ENCODE results near the gene DHRSX.
"Not testable (repeated sequence)": the region's sequence is repeated elsewhere in the genome, so short reads cannot be mapped to it uniquely, and the experiment has no call there.

DHRSX gene

DNA sequence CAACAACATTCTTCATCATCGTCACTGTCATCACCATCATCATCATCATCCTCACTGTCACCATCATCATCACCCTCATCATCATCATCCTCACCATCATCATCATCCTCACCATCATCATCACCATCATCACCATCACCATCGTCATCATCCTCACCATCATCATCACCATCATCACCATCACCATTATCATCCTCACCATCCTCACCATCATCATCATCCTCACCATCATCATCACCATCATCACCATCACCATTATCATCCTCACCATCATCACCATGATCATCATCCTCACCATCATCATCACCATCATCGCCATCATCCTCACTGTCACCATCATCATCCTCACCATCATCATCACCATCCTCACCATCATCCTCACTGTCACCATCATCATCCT lies 18.9 kb upstream of the DHRSX start:
- DNase-seq (ENCODE audit: low spot score), result not testable (repeated sequence)

DNA sequence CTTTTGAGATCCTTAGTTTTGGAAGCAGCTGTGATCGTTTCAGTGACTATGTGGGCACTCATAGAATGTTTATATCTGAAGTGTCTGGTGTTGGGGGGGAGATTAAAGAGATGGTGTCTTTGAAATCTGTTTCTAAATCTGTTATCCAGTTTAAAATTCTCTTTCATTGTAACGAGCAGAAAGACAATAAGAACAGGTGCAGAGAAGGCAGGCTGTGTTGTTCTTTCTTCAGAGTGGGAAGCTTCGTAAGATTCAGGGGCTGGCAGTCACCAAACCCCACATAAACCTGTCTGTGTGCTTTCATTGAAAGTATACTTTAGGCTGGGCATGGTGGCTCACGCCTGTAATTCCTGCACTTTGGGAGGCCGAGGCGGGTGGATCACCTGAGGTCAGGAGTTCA lies 16.3 kb upstream of the DHRSX start:
- no peak for DNase-seq (ENCODE audit: low spot score)

DNA sequence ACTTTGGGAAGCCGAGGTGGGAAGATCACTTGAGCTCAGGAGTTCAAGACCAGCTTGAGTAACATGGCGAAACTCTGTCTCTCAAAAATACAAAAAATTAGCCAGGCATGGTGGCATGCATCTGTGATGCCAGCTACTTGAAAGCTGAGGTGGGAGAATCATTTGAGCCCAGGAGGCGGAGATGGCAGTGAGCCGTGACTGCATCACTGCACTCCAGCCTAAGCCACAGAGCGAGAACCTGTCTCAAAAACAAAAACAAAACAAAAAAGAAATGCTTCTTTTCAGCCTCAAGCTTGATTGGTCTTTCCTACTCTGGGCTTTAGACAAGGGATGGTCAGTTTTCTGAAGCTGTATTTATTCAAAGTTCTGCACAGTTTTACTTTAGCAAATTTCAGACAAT lies 15.8 kb upstream of the DHRSX start:
- DNase-seq (ENCODE audit: low spot score), result no peak

DNA sequence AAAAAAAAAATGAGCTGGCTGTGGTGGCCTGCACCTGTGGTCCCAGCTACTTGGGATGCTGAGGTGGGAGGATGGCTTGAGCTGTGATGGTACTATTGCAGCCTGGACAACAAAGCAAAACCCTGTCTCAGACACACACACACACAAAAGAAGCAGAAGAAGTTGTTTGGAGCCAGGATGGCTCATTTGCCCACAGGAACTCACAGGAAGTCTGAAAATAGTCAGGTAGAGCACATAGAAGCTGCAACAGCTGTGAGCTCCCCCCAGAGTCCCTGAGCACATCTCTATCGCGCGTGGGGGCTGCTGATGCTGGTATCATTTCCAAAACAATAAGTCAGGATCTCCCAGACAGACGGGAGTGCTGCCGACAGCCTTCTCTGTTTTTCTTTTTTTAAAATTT lies 13.4 kb upstream of the DHRSX start:
- DNase-seq (ENCODE audit: low spot score), result no peak

DNA sequence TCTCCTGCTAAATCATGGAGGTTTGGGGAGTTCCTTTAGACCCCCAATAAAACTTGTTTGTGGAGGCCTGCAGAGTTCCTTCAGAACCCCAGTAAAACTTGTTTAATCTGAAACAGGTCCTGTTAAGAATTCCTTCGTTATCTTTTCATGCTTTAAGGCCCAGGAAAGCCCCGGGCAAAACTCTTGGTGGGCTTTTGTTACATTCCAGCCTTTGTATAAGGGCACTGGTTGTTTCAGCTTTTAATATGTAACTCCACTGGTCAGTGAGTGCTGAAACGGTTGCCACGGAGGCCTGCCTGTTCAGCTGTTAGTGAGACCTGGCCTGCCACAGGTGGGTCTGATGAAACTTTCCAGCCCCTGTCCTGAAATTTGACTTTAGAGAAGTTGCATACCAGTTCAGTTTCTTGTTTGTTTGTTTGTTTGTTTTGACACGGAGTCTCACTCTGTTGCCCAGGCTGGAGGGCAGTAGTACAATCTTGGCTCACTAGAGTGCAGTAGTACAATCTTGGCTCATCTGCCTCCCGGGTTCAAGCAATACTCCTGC lies 12.4 kb upstream of the DHRSX start:
- no peak for DNase-seq (ENCODE audit: low spot score)

DNA sequence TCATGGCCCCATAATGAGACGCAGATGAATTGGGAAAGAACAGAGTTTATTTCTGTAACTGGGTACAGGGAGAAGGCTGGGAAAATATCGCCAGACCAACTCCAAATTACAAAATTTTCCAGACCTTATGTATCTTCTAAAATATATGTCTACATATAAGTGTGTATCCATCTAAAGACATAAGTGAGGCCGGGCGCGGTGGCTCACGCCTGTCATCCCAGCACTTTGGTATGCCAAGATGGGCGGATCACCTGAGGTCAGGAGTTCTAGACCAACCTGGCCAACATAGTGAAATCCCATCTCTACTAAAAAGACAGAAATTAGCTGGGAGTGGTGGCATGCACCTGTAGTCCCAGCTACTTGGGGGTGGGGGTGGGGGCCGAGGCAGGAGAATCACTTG lies 11.7 kb upstream of the DHRSX start:
- DNase-seq (ENCODE audit: low spot score), result no peak

DNA sequence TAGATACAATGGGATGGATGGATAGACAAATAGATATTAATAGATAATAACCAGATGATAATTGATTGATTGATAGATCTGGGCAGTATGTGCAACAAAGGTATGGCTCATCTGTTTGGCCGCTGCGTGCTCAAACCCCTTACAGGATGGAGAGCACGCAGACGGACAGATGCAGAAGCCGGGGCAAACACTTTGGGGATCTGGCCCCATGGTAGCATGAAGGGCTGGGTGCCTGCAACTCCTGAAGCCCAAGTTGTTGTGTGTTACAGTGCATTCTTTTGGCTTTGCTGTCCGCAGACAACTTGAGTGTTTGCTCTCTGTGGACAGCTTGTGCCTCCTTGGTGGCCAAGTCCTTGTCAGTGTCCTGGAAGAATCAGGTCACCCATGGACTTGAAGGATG lies 10.6 kb upstream of the DHRSX start:
- DNase-seq (ENCODE audit: low spot score), result no peak

DNA sequence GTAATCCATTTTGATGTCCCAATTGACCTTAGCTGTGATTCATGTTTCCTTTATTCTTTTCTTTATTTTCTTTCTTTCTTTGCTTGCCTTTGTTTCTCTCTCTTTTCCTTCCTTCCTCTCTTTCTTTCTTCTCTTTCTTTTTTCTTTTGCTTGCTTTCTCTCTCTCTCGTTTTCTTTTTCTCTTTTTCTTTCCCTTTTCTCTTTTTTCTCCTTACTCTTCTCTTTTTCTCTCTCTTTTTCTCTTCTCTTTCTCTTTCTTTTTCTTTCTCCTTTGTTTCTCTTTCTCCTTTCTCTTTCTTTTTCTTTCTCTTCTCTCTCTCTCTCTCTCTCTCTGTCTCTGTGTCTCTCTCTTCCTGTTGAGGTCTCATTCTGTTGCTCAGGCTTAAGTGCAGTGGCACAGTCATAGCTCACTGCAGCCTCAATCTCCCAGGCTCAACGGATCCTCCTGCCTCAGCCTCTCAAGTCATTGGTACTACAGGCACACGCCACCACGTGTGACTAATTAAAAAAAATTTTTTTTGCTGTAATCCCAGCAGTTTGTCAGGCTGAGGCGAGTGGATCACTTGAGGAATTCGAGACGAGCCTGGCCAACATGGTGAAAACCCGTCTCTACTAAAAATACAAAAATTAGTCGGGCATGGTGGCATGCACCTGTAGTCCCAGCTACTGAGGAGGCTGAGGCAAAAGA lies 8.0 kb upstream of the DHRSX start:
- DNase-seq (ENCODE audit: low spot score), result no peak

DNA sequence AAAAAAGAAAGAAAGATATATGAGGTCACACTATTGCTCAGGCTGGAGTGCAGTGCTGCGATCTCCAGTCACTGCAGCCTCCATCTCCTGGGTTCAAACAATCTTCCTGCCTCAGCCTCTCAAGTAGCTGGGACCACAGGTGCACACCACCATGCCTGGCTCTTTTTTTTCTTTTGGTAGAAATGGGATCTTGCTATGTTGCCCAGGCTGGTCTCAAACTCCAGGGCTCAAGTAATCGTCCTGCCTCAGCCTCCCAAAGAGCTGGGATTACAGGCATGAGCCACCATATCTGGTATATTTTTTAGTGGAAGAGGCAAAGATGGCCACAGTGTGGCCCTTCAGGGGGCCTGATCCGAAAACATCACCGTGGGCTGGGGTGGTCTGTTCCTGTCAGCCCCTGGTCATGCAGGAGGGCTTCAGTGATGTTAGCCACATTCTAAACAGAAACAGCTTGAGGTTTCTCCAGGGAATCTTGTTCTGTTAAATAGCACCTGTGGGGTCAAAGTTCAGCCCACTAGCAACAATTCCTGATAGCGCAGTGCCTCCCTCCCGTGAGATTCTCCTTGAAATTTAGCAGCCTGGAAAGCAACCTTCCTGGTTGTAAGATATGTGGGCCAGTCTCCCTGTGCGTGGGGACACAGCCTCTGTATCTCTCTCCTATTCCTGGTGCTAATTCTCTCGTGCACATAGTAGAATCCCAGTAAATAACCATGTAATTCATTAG lies 7.3 kb upstream of the DHRSX start:
- DNase-seq (ENCODE audit: low spot score), result no peak

DNA sequence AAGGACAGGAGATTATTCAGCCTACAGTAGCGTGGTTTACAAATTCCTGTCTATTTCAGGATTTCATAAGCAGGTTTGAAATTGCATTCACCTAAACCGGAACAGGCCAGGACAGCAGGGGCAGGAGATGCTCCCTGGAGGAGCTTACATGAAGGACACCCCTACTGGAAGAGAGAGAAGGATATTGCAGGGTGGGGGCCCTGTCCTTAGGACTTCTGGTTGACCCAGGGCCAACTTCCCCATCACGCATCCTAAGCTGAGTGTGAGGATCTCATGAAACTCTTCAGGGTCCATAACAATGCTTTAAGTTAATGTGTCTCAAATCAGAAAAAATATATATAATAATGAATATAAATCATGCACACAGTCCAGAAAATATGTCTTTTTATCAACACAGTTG lies 6.4 kb upstream of the DHRSX start:
- no peak for DNase-seq (ENCODE audit: low spot score)

DNA sequence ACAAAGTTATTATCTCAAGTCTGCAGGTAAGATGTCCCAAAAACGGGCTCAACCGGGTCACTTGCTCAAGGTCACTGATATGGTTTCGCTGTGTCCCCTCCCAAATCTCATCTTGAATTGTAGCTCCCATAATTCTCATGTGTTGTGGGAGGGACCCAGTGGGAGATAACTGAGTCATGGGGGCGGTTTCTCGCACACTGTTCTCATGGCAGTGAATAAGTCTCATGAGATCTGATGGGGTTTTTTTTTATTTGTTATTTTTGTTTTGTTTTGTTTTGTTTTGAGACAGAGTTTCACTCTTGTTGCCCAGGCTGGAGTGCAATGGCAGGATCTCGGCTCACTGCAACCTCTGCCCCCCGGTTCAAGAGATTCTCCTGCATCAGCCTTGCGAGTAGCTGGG lies 4.6 kb upstream of the DHRSX start:
- DNase-seq (ENCODE audit: low spot score), result not testable (repeated sequence)

DNA sequence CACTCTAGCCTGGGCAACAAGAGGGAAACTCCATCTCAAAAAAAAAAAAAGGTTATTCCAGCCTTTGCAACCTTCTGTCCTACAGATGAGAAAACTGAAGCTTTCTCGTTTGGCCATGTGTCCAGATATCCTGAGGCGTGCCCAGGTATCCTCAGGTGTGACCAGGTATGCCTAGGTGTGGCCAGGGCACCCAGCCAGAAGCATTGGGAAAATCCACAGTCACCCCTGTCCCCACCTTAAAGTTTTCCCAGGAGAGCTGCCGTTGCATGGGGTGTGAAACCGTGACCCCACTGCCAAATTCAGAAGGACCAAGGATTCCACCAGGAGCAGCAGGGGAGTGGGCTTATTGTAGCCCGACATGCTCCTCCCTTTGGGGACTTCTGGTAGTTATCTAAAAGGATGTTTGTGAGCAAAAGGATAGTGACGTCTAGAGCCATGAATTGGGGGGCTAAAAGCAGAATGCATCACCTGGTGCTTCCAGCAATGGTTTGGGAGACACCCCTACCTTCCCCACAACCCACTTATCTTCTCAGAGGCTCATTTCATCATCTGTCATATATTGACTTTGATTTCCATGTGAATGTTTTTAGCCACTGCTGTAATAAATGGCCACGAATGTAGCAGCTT lies 4.0 kb upstream of the DHRSX start:
- DNase-seq (ENCODE audit: low spot score), result no peak

DNA sequence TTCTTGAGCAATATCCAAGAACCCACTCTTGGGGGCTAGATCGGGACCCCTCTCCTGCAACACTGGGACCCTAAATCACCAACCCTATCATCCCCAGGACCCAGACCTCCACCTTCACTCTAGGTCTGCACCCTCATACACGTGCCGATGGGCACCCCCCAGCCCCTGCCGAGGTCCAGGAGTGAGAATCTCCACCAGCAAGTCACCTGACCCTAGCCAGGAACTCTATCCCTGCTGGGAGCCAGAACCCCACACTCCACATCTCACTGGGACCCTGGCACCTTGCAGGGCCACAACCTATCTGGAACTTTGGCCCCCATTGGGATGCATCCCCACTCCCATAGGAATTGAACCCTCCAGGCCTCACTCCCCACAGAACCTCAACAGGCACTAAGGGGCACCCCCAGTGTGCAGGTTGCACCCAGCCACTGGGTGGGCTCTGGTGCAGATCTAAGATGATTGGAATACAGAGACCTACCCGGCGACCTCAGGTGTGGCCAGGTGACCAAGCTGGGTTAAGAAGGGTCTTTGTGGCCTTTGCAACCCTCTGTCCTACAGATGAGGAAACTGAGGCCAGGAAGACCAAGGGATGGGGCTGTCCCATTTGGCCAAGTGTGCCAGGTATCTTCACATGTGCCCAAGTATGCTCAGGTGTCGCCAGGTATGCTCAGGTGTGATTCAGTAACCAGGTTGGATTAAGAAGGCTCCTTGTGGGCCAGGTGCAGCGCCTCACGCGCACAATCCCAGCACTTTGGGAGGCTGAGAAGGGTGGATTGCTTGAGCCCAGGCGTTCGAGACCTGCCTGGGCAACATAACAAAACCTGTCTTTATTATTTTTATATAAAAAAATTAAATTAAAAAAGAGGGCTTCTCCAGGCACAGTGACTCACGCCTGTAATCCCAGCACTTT lies 3.1 kb upstream of the DHRSX start:
- no peak for DNase-seq (ENCODE audit: low spot score)

DNA sequence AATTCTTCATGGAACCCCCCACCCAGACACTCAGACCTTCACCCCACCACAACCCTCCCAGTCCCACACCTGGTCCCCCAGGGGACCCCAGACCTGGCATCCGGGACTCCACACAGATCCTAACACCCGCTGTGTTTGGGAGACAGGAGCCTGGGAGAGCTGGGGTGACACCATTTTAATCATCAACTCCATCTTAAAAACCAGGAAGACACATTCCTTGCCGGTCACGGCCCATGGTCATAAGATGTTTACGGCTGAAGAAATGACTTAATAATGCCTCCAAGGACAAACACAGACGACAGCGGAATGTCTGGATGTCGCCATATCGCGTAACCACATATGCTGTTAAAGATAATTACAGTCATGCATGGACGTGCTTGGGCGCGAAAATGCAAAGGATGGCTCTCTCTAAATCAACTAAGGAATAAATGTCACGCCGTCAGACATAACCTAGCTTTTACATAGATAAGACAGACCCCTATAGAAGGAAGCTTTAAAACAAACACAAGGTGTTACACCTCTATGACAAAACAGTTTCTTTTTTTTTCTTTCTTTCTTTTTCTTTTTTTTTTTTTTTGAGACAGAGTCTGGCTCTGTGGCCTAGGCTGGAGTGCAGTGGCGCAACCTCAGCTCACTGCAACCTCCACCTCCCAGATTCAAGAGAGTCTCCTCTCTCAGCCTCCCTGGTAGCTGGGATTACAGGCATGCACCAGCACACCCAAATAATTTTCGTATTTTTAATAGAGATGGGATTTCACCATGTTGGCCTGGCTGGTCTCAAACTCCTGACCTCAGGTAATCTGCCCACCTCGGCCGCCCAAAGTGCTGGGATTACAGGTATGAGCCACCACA lies 2.1 kb upstream of the DHRSX start:
- no peak for DNase-seq (ENCODE audit: low spot score)

DNA sequence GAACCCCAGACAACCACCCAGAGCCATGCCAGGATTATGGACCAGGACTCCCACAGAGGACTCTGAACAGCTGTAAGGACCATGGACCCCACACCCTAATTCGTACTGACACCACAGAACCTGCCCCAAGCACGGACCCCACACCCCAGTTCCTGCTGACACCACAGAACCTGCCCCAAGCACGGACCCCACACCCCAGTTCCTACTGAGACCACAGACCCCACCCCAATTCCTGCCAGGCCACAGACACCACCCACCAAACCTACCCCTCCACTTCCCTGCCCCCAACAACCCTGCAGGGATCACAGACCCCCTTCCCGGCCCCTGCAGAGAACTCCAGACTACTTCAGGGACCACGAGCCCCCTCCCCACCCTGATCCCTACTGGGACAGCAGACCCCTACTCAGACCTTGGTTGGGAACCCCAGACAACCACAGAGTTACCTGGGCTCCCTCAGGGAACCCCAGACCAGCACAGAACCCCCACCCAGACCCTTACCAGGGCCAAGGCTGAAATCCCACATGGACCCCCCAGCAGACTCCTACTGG lies 1.4 kb upstream of the DHRSX start:
- no peak for DNase-seq (ENCODE audit: low spot score)

DNA sequence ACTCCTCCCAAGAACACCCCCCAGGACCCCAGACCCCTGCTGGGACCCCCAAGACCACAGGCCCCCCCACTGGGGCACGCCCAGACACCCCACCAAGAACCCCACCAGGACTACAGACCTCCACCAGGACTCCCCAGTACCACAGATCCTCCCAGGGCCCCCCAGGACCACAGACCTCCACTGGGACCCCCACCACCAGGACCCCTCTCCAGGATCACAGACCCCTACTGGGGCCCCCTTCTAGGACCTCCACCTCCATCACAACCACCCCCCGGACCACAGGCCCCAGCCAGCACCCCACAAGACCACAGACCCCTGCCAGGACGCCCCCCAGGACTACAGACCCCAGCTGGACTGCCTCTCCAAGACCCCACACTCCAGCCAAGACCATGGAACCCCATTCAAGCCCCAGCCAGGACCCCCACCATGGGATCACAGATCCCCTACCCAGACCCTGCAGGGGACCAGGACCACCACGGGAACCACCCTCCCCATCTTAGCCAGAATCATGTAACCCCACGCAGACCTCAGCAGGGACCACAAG lies 855 bp upstream of the DHRSX start:
- no peak for DNase-seq (ENCODE audit: low spot score)

DNA sequence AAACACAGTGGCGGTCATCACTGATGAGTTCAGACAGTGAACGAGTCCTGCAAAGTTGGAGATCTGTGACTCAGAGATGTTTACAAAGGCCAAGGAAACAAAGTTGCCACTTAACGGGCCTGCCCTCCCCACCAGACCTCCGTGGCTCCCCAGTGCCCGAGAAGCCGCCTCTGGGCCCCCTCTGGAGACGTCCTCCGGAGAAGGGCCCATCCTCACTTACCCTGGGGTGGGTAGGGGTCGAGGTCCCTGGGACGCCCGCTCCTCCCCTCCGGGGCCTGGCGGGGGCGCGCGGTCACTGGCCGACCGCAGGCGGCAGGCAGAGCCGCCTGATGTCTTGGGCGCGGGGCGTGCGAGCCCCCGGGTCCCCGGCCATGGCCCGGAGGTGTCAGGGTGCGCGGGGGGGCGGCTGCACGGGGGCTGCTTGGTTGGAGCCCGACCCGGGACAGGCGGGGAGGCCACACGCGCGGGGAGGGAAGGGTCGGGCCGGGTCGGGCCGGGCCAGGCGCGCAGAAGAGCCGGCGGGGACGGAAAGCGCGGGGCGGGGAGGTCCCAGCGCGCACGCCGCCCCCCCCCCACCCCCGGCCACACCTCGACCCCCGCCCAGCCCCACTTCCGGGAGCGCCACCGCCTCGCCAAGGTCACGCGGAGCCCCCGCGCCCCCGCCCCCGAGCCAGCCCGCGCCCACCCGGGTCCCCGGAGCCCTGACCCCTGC lies 529 bp downstream of the DHRSX start:
- no peak for DNase-seq (ENCODE audit: low spot score)

DNA sequence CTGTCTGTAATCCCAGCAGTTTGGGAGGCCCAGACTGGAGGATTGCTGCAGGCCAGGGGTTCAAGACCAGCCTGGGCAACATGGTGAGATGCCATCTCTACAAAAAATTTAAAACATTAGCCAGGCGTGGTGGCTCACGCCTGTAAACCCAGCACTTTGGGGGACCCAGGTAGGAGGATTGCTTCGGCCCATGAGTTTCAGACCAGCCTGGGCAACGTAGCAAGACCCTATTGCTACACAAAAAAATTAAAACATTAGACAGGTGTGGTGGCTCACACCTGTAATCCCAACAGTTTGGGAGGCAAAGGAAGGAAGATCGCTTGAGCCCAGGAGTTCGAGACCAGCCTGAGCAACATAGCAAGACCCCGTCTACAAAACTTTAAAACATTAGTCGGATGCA lies 1.3 kb downstream of the DHRSX start:
- no peak for DNase-seq (ENCODE audit: low spot score)

DNA sequence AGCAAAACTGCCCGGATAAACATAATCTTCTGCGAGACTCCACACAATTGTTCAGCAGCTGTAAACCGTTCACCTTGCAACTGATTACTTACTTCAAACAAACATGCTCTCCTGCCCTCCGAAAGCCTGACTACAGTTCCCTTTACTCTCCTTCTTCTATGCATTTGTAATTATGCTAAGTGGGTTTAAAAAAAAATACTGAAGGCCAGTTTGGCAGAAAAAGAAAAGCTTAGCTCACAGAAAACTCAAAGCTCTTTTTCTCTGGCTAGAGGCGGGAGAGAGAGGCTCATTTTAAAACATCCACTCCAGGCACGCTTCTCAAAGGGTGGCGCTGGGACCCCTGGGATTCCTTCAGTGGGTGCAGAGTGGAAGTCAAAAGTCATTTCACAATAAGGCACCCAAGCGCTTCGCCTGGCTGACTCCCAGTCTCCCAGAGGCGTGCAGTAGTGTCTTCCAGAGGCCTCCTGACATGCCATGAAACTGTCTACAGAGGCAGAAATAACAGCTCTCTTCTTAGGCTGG lies 1.9 kb downstream of the DHRSX start:
- no peak for DNase-seq (ENCODE audit: low spot score)
